ENCODE data around the gene GPC5.
"Not testable (repeated sequence)": the region's sequence is repeated elsewhere in the genome, so short reads cannot be mapped to it uniquely, and the experiment has no call there.

The GPC5 gene

GRCh38 chr13:92721620-92722019 lies 1323.2 kb downstream of the GPC5 start:
- no peak for DNase-seq

GRCh38 chr13:92727118-92727517 lies 1328.7 kb downstream of the GPC5 start:
- DNase-seq: no peak

- DNase-seq: no peak
Measured at GRCh38 chr13:92734068-92734467, 1335.6 kb downstream of the GPC5 start.

DNA sequence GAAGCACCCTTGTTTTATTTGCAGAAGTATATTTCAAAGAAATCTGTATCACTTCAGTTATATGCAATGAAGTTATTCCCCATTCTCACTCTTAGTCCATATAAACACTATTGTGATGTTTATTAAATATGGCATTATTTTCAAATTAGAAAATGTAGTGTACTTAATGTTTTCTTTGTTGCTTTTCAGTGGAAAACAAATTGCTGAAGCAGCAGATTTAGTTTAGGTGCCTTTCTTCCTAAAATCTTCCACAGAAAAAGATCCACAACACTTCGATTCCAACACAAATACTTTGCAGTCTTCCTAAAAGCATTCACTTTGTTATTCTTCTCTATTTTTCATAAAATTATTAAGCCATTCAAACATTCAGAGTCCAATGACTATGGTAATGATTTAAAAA lies 1336.1 kb downstream of the GPC5 start:
- DNase-seq: no peak

GRCh38 chr13:92735909-92736308 lies 1337.5 kb downstream of the GPC5 start:
- DNase-seq: no peak

DNA sequence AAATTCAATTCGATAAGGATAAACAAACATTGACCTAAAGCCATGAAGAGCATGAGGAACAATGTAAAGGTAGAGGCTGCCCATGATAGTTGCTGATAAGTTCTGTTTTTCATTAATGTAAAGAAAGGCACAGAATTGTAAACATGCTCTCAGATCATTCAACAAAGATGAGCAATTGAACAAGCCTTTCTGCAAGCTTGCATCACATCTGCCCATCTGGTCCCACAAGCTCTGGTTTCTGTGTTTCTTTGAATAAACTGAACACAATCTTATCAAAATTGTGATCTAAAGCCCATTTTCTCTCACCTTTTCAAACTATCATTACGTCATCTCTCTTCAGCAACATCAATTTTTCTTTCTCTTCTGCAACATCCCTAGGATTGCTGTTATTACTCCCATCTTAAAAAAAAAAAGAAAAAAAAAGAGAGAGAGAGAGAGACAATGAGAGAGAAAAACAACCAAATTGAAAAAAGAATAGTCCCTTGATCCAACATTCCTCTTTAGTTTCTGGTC lies 1340.9 kb downstream of the GPC5 start:
- no peak for DNase-seq

GRCh38 chr13:92743992-92744391 lies 1345.6 kb downstream of the GPC5 start:
- DNase-seq: no peak

DNA sequence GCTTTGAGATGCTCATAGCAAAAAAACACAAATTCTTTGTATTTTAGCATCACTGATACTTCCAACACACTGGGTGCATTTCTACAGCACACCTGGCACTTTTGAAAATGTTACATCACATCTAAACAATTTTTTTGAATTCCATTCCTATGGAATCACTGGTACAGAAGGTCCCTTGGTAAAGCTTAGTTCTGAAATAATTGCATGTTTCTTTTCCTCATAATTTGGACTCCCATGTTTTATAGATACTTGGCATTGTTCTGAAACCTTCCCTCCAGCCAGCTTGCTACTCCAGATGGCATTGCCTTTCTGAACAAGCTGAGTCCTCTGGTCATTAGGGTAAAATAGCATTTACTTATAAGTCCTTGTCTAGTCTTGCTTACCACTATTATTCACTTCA lies 1346.8 kb downstream of the GPC5 start:
- DNase-seq: no peak

- DNase-seq: not testable (repeated sequence)
Measured at GRCh38 chr13:92752705-92753104, 1354.3 kb downstream of the GPC5 start.

DNA sequence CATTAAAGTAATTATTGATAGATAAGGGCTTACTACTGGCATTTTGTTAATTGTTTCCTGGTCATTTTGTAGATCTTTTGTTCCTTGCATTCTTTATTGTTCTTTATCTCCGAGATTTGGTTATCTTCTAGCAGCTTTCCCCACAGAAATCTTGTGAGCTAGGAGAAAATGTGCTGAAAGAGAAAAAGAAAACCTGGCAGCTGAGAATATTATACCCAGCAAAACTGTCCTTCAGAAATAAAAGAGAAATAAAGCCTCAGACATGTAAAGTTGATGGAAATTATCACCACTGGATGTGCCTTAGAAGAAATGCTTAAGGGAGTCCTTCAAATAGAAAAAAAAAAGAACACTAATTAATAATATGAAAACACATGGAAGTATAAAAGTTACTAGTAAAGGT lies 1363.3 kb downstream of the GPC5 start:
- no peak for DNase-seq

DNA sequence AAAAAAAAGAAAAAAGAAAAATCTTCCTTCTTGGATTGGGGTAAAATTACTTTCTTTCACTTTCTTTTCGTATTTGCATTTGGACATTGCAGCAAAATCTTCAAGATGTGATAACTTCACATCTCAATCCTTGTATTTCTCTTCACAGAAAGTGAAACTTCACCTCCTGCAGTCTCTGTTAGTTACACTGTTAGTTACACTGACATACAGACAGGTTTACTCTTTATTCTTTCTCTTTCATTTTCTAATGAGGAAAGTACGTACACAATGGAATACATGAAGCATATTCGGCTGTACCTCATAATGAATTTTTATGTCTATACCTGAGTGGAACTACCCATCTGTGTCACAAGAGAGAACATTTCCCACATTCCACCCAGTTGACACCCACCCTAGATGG lies 1369.0 kb downstream of the GPC5 start:
- peak; percentile 40 for DNase-seq

DNA sequence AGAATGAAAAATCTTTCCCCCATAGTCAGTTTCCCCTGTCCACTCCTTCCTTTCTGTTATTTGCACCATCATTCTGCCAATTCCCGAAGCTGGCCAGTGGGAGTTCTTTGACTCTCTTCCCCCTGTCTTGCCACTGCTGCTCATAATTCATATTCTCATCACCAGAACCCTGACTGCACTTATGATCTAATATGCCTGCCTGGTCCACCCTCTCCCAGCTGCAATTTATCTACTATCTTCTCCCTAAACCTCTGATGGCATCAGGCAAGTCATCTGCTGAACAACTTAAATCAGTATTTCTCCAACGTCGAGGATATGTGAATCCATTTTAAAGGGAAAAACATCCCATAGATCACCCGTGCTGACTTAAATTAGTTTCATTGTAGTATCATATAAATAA lies 1370.2 kb downstream of the GPC5 start:
- DNase-seq: no peak

GRCh38 chr13:92769046-92769445 lies 1370.6 kb downstream of the GPC5 start:
- no peak for DNase-seq

- no peak for DNase-seq
Measured at GRCh38 chr13:92775658-92776057, 1377.2 kb downstream of the GPC5 start.

GRCh38 chr13:92781965-92782690 lies 1383.7 kb downstream of the GPC5 start:
- DNase-seq: no peak

- DNase-seq: no peak
Measured at GRCh38 chr13:92802776-92803175, 1404.4 kb downstream of the GPC5 start.

DNA sequence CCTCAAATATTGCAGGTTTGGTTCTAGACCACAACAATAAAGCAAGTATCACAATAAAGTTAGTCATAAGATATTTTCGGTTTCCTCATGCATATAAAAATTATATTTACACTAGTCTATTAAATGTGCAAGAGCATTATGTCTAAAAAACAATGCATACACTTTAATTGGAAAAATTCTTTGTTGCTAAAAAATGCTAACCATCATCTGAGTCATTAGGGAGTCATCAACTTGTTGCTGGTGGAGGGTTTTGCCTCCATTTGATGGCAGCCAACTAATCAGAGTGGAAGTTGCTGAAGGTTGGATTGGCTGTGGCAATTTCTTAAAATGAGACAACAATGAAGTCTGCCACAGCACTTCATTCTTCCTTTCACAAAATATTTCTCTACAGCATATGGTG lies 1405.9 kb downstream of the GPC5 start:
- no peak for DNase-seq

- no peak for DNase-seq
Measured at GRCh38 chr13:92804926-92805325, 1406.5 kb downstream of the GPC5 start.

DNA sequence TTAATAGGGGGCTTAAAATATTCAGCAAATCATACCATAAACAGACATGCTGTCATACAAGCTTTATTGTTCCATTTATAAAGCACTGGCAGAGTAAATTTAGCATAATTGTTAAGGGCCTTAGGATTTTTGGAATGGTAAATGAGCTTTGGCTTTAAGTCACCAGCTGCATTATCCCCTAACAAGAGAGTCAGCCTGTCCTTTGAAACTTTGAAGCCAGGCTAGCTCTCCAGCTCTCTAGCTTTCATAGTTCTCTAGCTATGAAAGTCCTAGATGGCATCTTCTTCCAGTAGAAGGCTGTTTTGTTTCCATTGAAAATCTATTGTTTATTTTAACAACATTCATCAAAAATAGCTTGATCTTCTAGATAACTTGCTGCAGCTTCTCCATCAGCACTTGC lies 1407.3 kb downstream of the GPC5 start:
- no peak for DNase-seq

- peak; percentile 64 for DNase-seq
Measured at GRCh38 chr13:92806215-92806614, 1407.8 kb downstream of the GPC5 start.

DNA sequence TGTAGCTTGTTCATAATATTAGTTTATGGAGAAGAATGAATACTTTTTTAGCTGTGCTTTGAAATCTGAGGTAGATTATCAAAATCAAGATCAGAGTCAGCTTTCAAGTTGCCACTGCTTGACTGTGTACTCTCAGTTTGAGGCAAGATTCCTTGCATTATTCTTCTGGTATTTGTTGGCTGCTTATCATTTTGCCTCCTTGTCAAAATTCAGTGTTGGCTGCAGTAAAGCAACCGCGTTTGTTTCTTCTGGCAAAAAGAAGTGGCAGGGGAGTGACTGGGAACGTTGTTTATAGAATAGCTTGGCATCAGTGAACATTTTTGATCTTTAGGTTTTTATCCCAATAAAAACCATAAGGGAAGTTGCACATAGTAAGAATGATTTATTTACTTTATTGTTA lies 1408.9 kb downstream of the GPC5 start:
- no peak for DNase-seq

DNA sequence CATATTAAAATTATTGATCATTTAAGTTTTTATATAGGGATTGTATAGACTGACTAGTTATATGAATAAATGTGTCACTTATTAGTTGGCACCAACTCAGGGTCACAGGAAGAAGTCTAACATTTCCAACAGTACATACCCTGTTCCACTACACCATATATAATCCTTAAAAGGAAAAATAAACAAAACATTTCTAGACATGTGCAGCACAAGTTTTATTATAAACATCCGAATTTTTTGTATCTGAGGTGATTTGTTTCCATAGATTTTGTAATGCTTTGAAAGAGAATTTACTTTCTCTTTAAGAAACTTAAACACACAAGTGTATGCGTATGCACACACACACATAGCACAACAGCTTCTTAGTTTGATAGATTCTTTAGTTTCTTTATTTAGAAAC lies 1409.5 kb downstream of the GPC5 start:
- no peak for DNase-seq

DNA sequence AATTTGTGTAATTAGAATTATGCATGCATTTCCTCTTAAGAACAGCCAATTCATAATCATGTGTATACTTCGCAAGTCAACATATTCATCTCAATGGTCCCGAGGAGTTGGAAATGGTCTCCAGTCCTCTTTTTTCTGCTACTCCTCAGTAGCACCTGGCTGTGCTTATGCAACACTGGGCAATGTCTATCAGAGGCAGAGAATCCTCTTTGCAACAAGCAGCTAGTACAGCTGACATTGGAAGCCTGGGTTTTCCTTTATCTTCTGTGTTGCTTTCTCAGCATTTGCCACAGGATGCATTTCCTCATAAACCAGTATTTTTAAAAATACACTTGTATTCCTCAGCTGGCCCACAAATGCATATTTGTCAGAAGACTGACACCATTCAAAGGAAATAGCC lies 1422.9 kb downstream of the GPC5 start:
- DNase-seq: peak; percentile 59

- peak; percentile 73 for DNase-seq
Measured at GRCh38 chr13:92823059-92823458, 1424.6 kb downstream of the GPC5 start.

GRCh38 chr13:92825938-92826596 lies 1427.6 kb downstream of the GPC5 start:
- peak; percentile 15 for DNase-seq
